Panc1 (cell line): ENCODE measurements around the gene ITPRIP.

ENCODE experiments used
- CTCF ChIP-seq: fragments of 450-650 bp; IDR thresholded peaks from 2 replicates; pipeline ENCODE4 v1.5.1; 2017; ENCODE audit warnings: mild to moderate bottlenecking
- POLR2AphosphoS5 ChIP-seq: IDR thresholded peaks from 2 replicates; pipeline ENCODE4 v1.6.1; 2012; ENCODE audit warnings: mild to moderate bottlenecking, low read depth, low read length, moderate library complexity

- no peak for TF ChIP-seq POLR2AphosphoS5
- no peak for TF ChIP-seq CTCF
These were observed 21.8 kb downstream of the ITPRIP start for GRCh38 chr10:104316321-104317099.
